H1 (cell line): ENCODE data around the gene SEMA7A. TPM values are rescaled to one million over a fixed set of nuclear protein-coding genes. Genes with fewer than 3 reads are reported as not detected.

ENCODE experiments used
- CTCF ChIA-PET: fragments of 300-600 bp; sonication (Branson Sonifier 250); formaldehyde crosslinking; loops from one replicate; lab custom pipeline; 2021; ENCODE audit not compliant: partially characterized antibody; lab: Charles Lee
- POLR2A ChIA-PET: fragments of 300-600 bp; sonication (Branson Sonifier 250); formaldehyde crosslinking; loops from one replicate; lab custom pipeline; 2021; ENCODE audit warnings: inconsistent platforms; ENCODE audit not compliant: partially characterized antibody; lab: Charles Lee
- DNase-seq, 2 experiments: peaks; one replicate each; pipeline versions ENCODE4 v3.0.0 to v3.0.0-alpha.2; 2010 to 2022; ENCODE audit warnings: low spot score in 2 of 2, low read depth in 1 of 2, mixed read lengths in 1 of 2
- FAIRE-seq: peaks from 2 replicates; lab custom pipeline; 2011; peaks lifted over from hg19 to GRCh38; lab: Jason Lieb, UNC
- H2AFZ ChIP-seq: 2 replicates; pipeline ENCODE4 v1.8.1; 2012; ENCODE audit warnings: low read length, inconsistent platforms
- H2AK5ac ChIP-seq: 2 replicates; pipeline ENCODE4 v1.6.1; 2013; ENCODE audit warnings: low read depth, low read length
- H2BK120ac ChIP-seq: replicated peaks from 2 replicates; pipeline ENCODE3; 2013; ENCODE audit warnings: low read depth, low read length, inconsistent platforms
- H2BK12ac ChIP-seq: 2 replicates; pipeline ENCODE4 v1.6.1; 2013; ENCODE audit warnings: low read depth, low read length
- H2BK15ac ChIP-seq: 2 replicates; pipeline ENCODE4 v1.6.1; 2013; ENCODE audit warnings: low read length
- H2BK20ac ChIP-seq: 2 replicates; pipeline ENCODE4 v1.6.1; 2013; ENCODE audit warnings: low read length
- H2BK5ac ChIP-seq: 2 replicates; pipeline ENCODE4 v1.6.1; 2013; ENCODE audit warnings: low read depth, low read length
- H3K14ac ChIP-seq: 2 replicates; pipeline ENCODE4 v1.6.1; 2013; ENCODE audit warnings: inconsistent platforms; ENCODE audit not compliant: insufficient read length
- H3K18ac ChIP-seq: 2 replicates; pipeline ENCODE4 v1.6.1; 2013; ENCODE audit warnings: low read length; ENCODE audit errors: extremely low read depth
- H3K23ac ChIP-seq: 2 replicates; pipeline ENCODE4 v1.6.1; 2013; ENCODE audit warnings: inconsistent platforms; ENCODE audit not compliant: insufficient read length
- H3K23me2 ChIP-seq: 2 replicates; pipeline ENCODE4 v1.6.1; 2013; ENCODE audit warnings: low read depth, low read length
- H3K27ac ChIP-seq: 2 replicates; pipeline ENCODE4 v1.6.1; 2011; ENCODE audit warnings: low read depth, low read length, inconsistent platforms
- H3K27me3 ChIP-seq, 4 experiments: replicated peaks in 1 of 4; 1 replicate in 1 of 4; 2 replicates in 3 of 4; pipeline versions ENCODE4 v1.6.1 to v1.8.1; 2011 to 2013; ENCODE audit warnings: low read length in 3 of 4, mild to moderate bottlenecking in 3 of 4, inconsistent platforms in 2 of 4, mixed read lengths in 2 of 4, moderate library complexity in 1 of 4; ENCODE audit not compliant: control insufficient read depth in 3 of 4, insufficient read depth in 3 of 4; ENCODE audit errors: extremely low read depth in 1 of 4
- H3K36me3 ChIP-seq, 4 experiments: 2 replicates each; pipeline versions ENCODE4 v1.6.1 to v1.8.1; 2011 to 2013; ENCODE audit warnings: mild to moderate bottlenecking in 4 of 4, low read length in 3 of 4, moderate library complexity in 2 of 4, control low read depth in 1 of 4, inconsistent platforms in 1 of 4; ENCODE audit not compliant: insufficient read depth in 4 of 4, control insufficient read depth in 2 of 4
- H3K4ac ChIP-seq: replicated peaks from 2 replicates; pipeline ENCODE3; 2013; ENCODE audit warnings: low read length, low read depth, mixed read lengths, inconsistent platforms; ENCODE audit not compliant: insufficient read length
- H3K4me1 ChIP-seq, 4 experiments: replicated peaks in 1 of 4; 1 replicate in 1 of 4; 2 replicates in 3 of 4; pipeline versions ENCODE4 v1.6.1 to v1.8.1; 2011 to 2013; ENCODE audit warnings: low read length in 3 of 4, inconsistent platforms in 2 of 4, mixed read lengths in 1 of 4; ENCODE audit not compliant: insufficient read depth in 4 of 4, control insufficient read depth in 3 of 4
- H3K4me2 ChIP-seq, 2 experiments: 2 replicates each; pipeline versions ENCODE4 v1.6.1 to v1.8.1; 2011 to 2013; ENCODE audit warnings: low read depth in 2 of 2, low read length in 2 of 2, control low read depth in 1 of 2, inconsistent platforms in 1 of 2, mild to moderate bottlenecking in 1 of 2; ENCODE audit not compliant: insufficient read depth in 1 of 2
- H3K4me3 ChIP-seq, 4 experiments: fragments of 200-600, 300-600 bp in 1 of 4; sonication (generic), shearing (Covaris generic), sonication (Bioruptor Twin) in 1 of 4; 2 replicates each; pipeline versions ENCODE4 v1.5.1 to v1.8.1; 2011 to 2016; ENCODE audit warnings: low read length in 4 of 4, low read depth in 3 of 4, control low read depth in 2 of 4, inconsistent platforms in 2 of 4, mild to moderate bottlenecking in 2 of 4, mixed read lengths in 1 of 4, moderate library complexity in 1 of 4; ENCODE audit not compliant: insufficient read depth in 2 of 4; ENCODE audit errors: extremely low read depth in 1 of 4
- H3K56ac ChIP-seq: replicated peaks from 2 replicates; pipeline ENCODE3; 2013; ENCODE audit warnings: low read depth, mild to moderate bottlenecking, mixed read lengths, low read length, inconsistent platforms; ENCODE audit not compliant: insufficient read length
- H3K79me1 ChIP-seq: 2 replicates; pipeline ENCODE4 v1.6.1; 2013; ENCODE audit warnings: low read depth, low read length, control low read depth
- H3K79me2 ChIP-seq, 2 experiments: 2 replicates each; pipeline versions ENCODE4 v1.6.1 to v1.8.1; 2012 to 2013; ENCODE audit warnings: low read length in 2 of 2, mild to moderate bottlenecking in 2 of 2, inconsistent platforms in 1 of 2; ENCODE audit not compliant: insufficient read depth in 2 of 2, control insufficient read depth in 1 of 2
- H3K9ac ChIP-seq, 4 experiments: replicated peaks in 1 of 4; 1 replicate in 1 of 4; 2 replicates in 3 of 4; pipeline versions ENCODE4 v1.6.1 to v1.8.1; 2011 to 2013; ENCODE audit warnings: low read depth in 3 of 4, low read length in 3 of 4, control low read depth in 2 of 4, mild to moderate bottlenecking in 2 of 4, moderate library complexity in 2 of 4, inconsistent platforms in 1 of 4; ENCODE audit errors: extremely low read depth in 1 of 4
- H3K9me3 ChIP-seq, 2 experiments: 2 replicates each; pipeline versions ENCODE4 v1.6.1 to v1.8.1; 2012 to 2013; ENCODE audit warnings: mild to moderate bottlenecking in 2 of 2, moderate library complexity in 2 of 2, control low read depth in 1 of 2, inconsistent platforms in 1 of 2, low read depth in 1 of 2, low read length in 1 of 2, mixed read lengths in 1 of 2; ENCODE audit not compliant: insufficient read depth in 2 of 2
- H4K20me1 ChIP-seq, 2 experiments: replicated peaks in 1 of 2; 2 replicates each; pipeline versions ENCODE3 to v1.8.1; 2011 to 2013; ENCODE audit warnings: inconsistent platforms in 2 of 2, low read length in 2 of 2, mild to moderate bottlenecking in 1 of 2; ENCODE audit not compliant: insufficient read depth in 2 of 2, control insufficient read depth in 1 of 2
- H4K5ac ChIP-seq: 2 replicates; pipeline ENCODE4 v1.6.1; 2013; ENCODE audit warnings: low read length, low read depth, mixed read lengths, inconsistent platforms; ENCODE audit not compliant: insufficient read length
- H4K8ac ChIP-seq: 2 replicates; pipeline ENCODE4 v1.8.0; 2013; ENCODE audit warnings: mild to moderate bottlenecking, moderate library complexity, low read length, inconsistent platforms; ENCODE audit not compliant: insufficient read depth; ENCODE audit errors: extremely low read depth
- H4K91ac ChIP-seq: replicated peaks from 2 replicates; pipeline ENCODE3; 2013; ENCODE audit warnings: low read length, mixed read lengths, inconsistent platforms; ENCODE audit not compliant: insufficient read length
- CHD2 ChIP-seq: IDR thresholded peaks from 2 replicates; pipeline ENCODE4 v1.6.1; 2012; ENCODE audit warnings: low read length, improper control_type of control experiment
- CREB1 ChIP-seq: IDR thresholded peaks from 2 replicates; pipeline ENCODE4 v1.6.1; 2012; ENCODE audit warnings: inconsistent platforms
- CTBP2 ChIP-seq: IDR thresholded peaks from 2 replicates; pipeline ENCODE4 v1.7.0; 2011; ENCODE audit warnings: borderline replicate concordance, mild to moderate bottlenecking, moderate library complexity, mixed read lengths, low read length; ENCODE audit not compliant: insufficient read depth, insufficient read length
- EGR1 ChIP-seq: IDR thresholded peaks from 2 replicates; pipeline ENCODE4 v1.6.1; 2011; ENCODE audit warnings: low read depth, low read length, borderline replicate concordance
- EP300 ChIP-seq, 2 experiments: IDR thresholded peaks; 1 replicate in 1 of 2; 2 replicates in 1 of 2; pipeline ENCODE4 v1.6.1; 2011 to 2012; ENCODE audit warnings: low read depth in 2 of 2, low read length in 2 of 2, mild to moderate bottlenecking in 2 of 2, borderline replicate concordance in 1 of 2, inconsistent platforms in 1 of 2, moderate library complexity in 1 of 2
- JUND ChIP-seq: IDR thresholded peaks from 2 replicates; pipeline ENCODE4 v1.6.1; 2011; ENCODE audit warnings: mild to moderate bottlenecking, improper control_type of control experiment, low read length
- KDM4A ChIP-seq: IDR thresholded peaks from one replicate; pipeline ENCODE4 v1.7.1; 2012; ENCODE audit warnings: low read depth, mild to moderate bottlenecking, moderate library complexity, low read length, inconsistent platforms; ENCODE audit not compliant: severe bottlenecking
- MAFK ChIP-seq: IDR thresholded peaks from 2 replicates; pipeline ENCODE4 v1.6.1; 2012; ENCODE audit warnings: low read depth, mild to moderate bottlenecking, improper control_type of control experiment, low read length
- NRF1 ChIP-seq: IDR thresholded peaks from 2 replicates; pipeline ENCODE4 v1.6.1; 2011; ENCODE audit warnings: mild to moderate bottlenecking, low read depth, low read length, improper control_type of control experiment
- RNF2 ChIP-seq: fragments of 200-900, 300-1000 bp; sonication (generic); IDR thresholded peaks from 2 replicates; pipeline ENCODE4 v1.7.1; 2016; ENCODE audit warnings: borderline replicate concordance, low read depth, mild to moderate bottlenecking, antibody characterized with exemption, low read length; ENCODE audit not compliant: poor library complexity, severe bottlenecking; ENCODE audit errors: missing control alignments
- SP1 ChIP-seq: IDR thresholded peaks from 2 replicates; pipeline ENCODE4 v1.6.1; 2011; ENCODE audit warnings: low read depth, low read length
- TBP ChIP-seq: IDR thresholded peaks from 2 replicates; pipeline ENCODE4 v1.6.1; 2011; ENCODE audit warnings: low read depth, low read length, improper control_type of control experiment
- ZNF274 ChIP-seq: IDR thresholded peaks from 2 replicates; pipeline ENCODE4 v1.7.0; 2012; ENCODE audit warnings: low read length, borderline replicate concordance; ENCODE audit errors: extremely low read depth
- WGBS, 2 experiments: shearing (Covaris generic) in 1 of 2; methylation state at CpG; one replicate each; pipeline versions ENCODE4 v1.1.6 to v1.1.7; 2013 to 2015; ENCODE audit warnings: low lambda C conversion rate in 2 of 2, mixed read lengths in 2 of 2, inconsistent platforms in 1 of 2, low coverage in 1 of 2, missing lambda C conversion rate in 1 of 2; ENCODE audit not compliant: insufficient replicate concordance in 2 of 2, insufficient coverage in 1 of 2, insufficient read length in 1 of 2; ENCODE audit errors: extremely low coverage in 1 of 2, missing lambda C conversion rate in 1 of 2; 5-methylcytosine and 5-hydroxymethylcytosine counted together
- polyA plus RNA-seq, 7 experiments: library from polyadenylated mRNA; depleted of rRNA in 3 of 7; stranded (reverse) in 5 of 7; unstranded in 2 of 7; fragments of >200 nt in 5 of 7; fragments of 200-250 nt in 2 of 7; gene quantifications; 1 replicate in 5 of 7; 2 replicates in 1 of 7; 4 replicates in 1 of 7; pipeline versions ENCODE4 v1.2.1 to v1.2.3, GENCODE V29; 2011 to 2013; ENCODE audit warnings: missing spikeins in 2 of 7, mixed read lengths in 2 of 7
- total RNA-seq: library from RNA; stranded (reverse); fragmentation: NEBNext Ultra II Directional; extraction: Animal tissue kit (Norgen Biotek cat#: 25700); gene quantifications from 2 replicates; pipeline ENCODE4 v1.2.1, GENCODE V29; 2021

Gene SEMA7A
- total and polyA plus RNA-seq, 2 of the 8 experiments (the other 6 are each of a cell fraction or from before 2014, with no cell fraction given) = 10.7 to 15.0 TPM

DNA sequence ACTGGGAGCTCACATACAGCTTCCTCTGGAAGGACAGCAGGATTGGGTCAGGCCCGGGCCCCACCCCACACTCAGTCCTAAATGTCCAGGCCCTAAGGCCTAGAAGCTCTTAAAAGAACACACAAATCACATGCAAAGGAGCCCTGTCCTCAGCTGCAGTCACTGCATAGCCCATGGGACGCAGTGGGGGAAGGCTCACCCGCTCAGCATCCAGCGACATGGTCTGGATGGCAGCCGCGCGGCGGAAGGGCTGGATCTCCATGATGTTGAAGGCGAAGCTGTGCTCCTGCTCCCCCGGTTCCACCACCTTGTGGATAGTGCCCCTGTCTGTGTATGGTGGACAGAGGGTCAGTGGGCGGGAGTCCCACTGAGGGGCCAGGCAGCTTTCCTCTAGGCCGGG is 22.1 kb downstream of the SEMA7A start:
- Histone ChIP-seq H3K79me1 (no peaks in the 10 kb centered on the region), H3K79me2 (no peaks in the 10 kb centered on the region), H3K23ac (no peak overlapping the region), H2AFZ (no peak overlapping the region), H3K18ac (no peak overlapping the region), H3K14ac (no peak overlapping the region), H3K4me2 (no peak overlapping the region), H3K27ac (no peak overlapping the region), H3K4me1 (peaks cover 0 to 10% (median 3%) of the 10 kb centered on the region in 4 experiments; a peak in 5 of 7 replicates), H4K8ac (no peak overlapping the region), H3K27me3 (no peaks in the 10 kb centered on the region), H3K56ac (no peak overlapping the region), H4K20me1 (peaks cover 3 to 4% of the 10 kb centered on the region in 2 experiments), H2BK12ac (no peak overlapping the region), H3K36me3 (peaks cover 0 to 9% (median 4%) of the 10 kb centered on the region in 4 experiments; a peak in 6 of 8 replicates), H3K4me3 (no peak overlapping the region), H2BK120ac (no peak overlapping the region), H3K9me3 (no peaks in the 10 kb centered on the region), H2BK5ac (no peak overlapping the region), H2BK20ac (no peak overlapping the region), H2BK15ac (no peak overlapping the region), H3K4ac (no peak overlapping the region), H3K9ac (no peak overlapping the region), H4K5ac (no peak overlapping the region), H4K91ac (no peak overlapping the region), H3K23me2 (peaks cover 3% of the 10 kb centered on the region; the same call in 1 of the 2 replicates), H2AK5ac (no peak overlapping the region)
- 95% methylated on average over 12 of the region's 12 CpGs; no CpG with 5 or more reads in 1 of the 2 experiments for WGBS, 2 experiments
- FAIRE-seq = no peak
- ChIA-PET CTCF (interaction anchor here (0.6 to 5.5 kb wide), 14 partner anchors 14 to 460 kb away, joined by 3 to 30 read pairs (median 4); no protein-coding TSS in a partner anchor), POLR2A (interaction anchor here (0.9 to 2.3 kb wide), 4 partner anchors 9 to 30 kb away, joined by 3 to 8 read pairs (median 6); no protein-coding TSS in a partner anchor)
- DNase-seq = no peak
- TF ChIP-seq NRF1 (no peak), MAFK (no peak), JUND (no peak), ZNF274 (no peak), CHD2 (no peak), KDM4A (no peak), CTBP2 (no peak), TBP (no peak), EP300 (IDR thresholded peaks at IDR 0.05; ENCODE audit: borderline replicate concordance in 1 of 2, low read depth in 2 of 2, low read length in 2 of 2) (no peak), CREB1 (no peak), RNF2 (no peak), EGR1 (no peak), SP1 (no peak)
